SK-N-SH (cell line): ENCODE results near the gene CCDC13. TPM values are rescaled to one million over a fixed set of nuclear protein-coding genes. Genes with fewer than 3 reads are reported as not detected.

Experiments
- CTCF ChIA-PET: fragments of 300-600, 350-600 bp; formaldehyde crosslinking; extraction: SDS; loops from one replicate; lab custom pipeline; 2021; lab: Yijun Ruan, JAX
- POLR2A ChIA-PET: fragments of 350-600 bp; sonication (Branson Sonifier 250); formaldehyde crosslinking; extraction: SDS; loops from one replicate; lab custom pipeline; 2020; ENCODE audit warnings: antibody characterized with exemption, inconsistent platforms; lab: Yijun Ruan, JAX
- DNase-seq: peaks from one replicate; pipeline ENCODE4 v3.0.0; 2012
- H2AFZ ChIP-seq: fragments of 200-600 bp; sonication (generic); 2 replicates; pipeline ENCODE4 v1.8.1; 2016; ENCODE audit warnings: antibody characterized with exemption, mild to moderate bottlenecking, low read depth
- H3F3A ChIP-seq: fragments of 200-600 bp; sonication (generic); replicated peaks from 2 replicates; pipeline ENCODE3; 2016; ENCODE audit warnings: antibody characterized with exemption, mild to moderate bottlenecking; ENCODE audit not compliant: insufficient read depth
- H3K27ac ChIP-seq, 2 experiments: fragments of 200-500 bp in 1 of 2; fragments of 200-600 bp in 1 of 2; sonication (Bioruptor generic) in 1 of 2; sonication (generic), shearing (Covaris generic) in 1 of 2; 2 replicates each; pipeline versions ENCODE4 v1.5.1 to v1.6.1; 2014 to 2016; ENCODE audit warnings: low read depth in 2 of 2, inconsistent platforms in 1 of 2, low read length in 1 of 2, mild to moderate bottlenecking in 1 of 2, mixed read lengths in 1 of 2
- H3K27me3 ChIP-seq: fragments of 200-600 bp; sonication (generic), shearing (Covaris generic); 2 replicates; pipeline ENCODE4 v1.6.1; 2016; ENCODE audit warnings: mixed run types; ENCODE audit not compliant: insufficient read depth
- H3K36me3 ChIP-seq, 2 experiments: fragments of 200-500 bp in 1 of 2; fragments of 200-600 bp in 1 of 2; sonication (Bioruptor generic) in 1 of 2; sonication (generic) in 1 of 2; replicated peaks in 1 of 2; 2 replicates each; pipeline versions ENCODE3 to v1.5.1; 2014 to 2016; ENCODE audit warnings: low read length in 1 of 2, mild to moderate bottlenecking in 1 of 2; ENCODE audit not compliant: insufficient read depth in 2 of 2, control insufficient read depth in 1 of 2
- H3K4me1 ChIP-seq, 2 experiments: fragments of 200-500 bp in 1 of 2; fragments of 200-600 bp in 1 of 2; sonication (Bioruptor generic) in 1 of 2; sonication (generic), shearing (Covaris generic) in 1 of 2; 2 replicates each; pipeline versions ENCODE4 v1.5.1 to v1.6.1; 2014 to 2016; ENCODE audit warnings: low read depth in 1 of 2, low read length in 1 of 2, mixed run types in 1 of 2; ENCODE audit not compliant: insufficient read depth in 2 of 2, control insufficient read depth in 1 of 2
- H3K4me2 ChIP-seq: fragments of 200-600 bp; sonication (generic), shearing (Covaris generic); 2 replicates; pipeline ENCODE4 v1.6.1; 2017; ENCODE audit warnings: mixed run types
- H3K4me3 ChIP-seq, 2 experiments: fragments of 200-500 bp in 1 of 2; fragments of 200-600 bp in 1 of 2; sonication (Bioruptor generic) in 1 of 2; sonication (generic), shearing (Covaris generic) in 1 of 2; 2 replicates each; pipeline versions ENCODE4 v1.5.1 to v1.8.1; 2014 to 2016; ENCODE audit warnings: low read depth in 2 of 2, inconsistent platforms in 1 of 2, low read length in 1 of 2, mild to moderate bottlenecking in 1 of 2, mixed read lengths in 1 of 2, moderate library complexity in 1 of 2
- H3K79me2 ChIP-seq: fragments of 200-600 bp; sonication (generic); 2 replicates; pipeline ENCODE4 v1.8.1; 2017; ENCODE audit warnings: mild to moderate bottlenecking; ENCODE audit not compliant: insufficient read depth
- H3K9ac ChIP-seq: fragments of 200-600 bp; sonication (generic); 2 replicates; pipeline ENCODE4 v1.6.1; 2017; ENCODE audit warnings: mixed run types
- H3K9me2 ChIP-seq: fragments of 200-600 bp; sonication (generic); 2 replicates; pipeline ENCODE4 v1.6.1; 2017; ENCODE audit warnings: mixed run types
- H3K9me3 ChIP-seq: fragments of 200-600 bp; sonication (generic); 2 replicates; pipeline ENCODE4 v1.6.1; 2017; ENCODE audit warnings: mixed run types, mild to moderate bottlenecking, moderate library complexity
- H4K20me1 ChIP-seq: fragments of 200-600 bp; sonication (generic); 2 replicates; pipeline ENCODE4 v1.6.1; 2017; ENCODE audit warnings: mild to moderate bottlenecking, mixed run types; ENCODE audit not compliant: insufficient read depth
- EP300 ChIP-seq, 2 experiments: IDR thresholded peaks; 2 replicates each; pipeline versions ENCODE4 v1.4.0 to v1.6.1; 2012; ENCODE audit warnings: borderline replicate concordance in 1 of 2, low read depth in 1 of 2, low read length in 1 of 2
- EZH2phosphoT487 ChIP-seq: fragments of 200-600 bp; sonication (generic); IDR thresholded peaks from 2 replicates; pipeline ENCODE4 v1.6.1; 2017; ENCODE audit warnings: low read depth, mixed run types, mild to moderate bottlenecking, antibody characterized with exemption, moderate library complexity, borderline replicate concordance
- JUND ChIP-seq: IDR thresholded peaks from 2 replicates; pipeline ENCODE4 v1.4.0; 2012
- MAX ChIP-seq: IDR thresholded peaks from 2 replicates; pipeline ENCODE4 v1.4.0; 2012; ENCODE audit warnings: low read depth
- MXI1 ChIP-seq: IDR thresholded peaks from 2 replicates; pipeline ENCODE4 v1.6.1; 2012; ENCODE audit warnings: mild to moderate bottlenecking, low read depth, low read length, improper control_type of control experiment
- NRF1 ChIP-seq: IDR thresholded peaks from 2 replicates; pipeline ENCODE4 v1.6.1; 2012; ENCODE audit warnings: low read depth, mild to moderate bottlenecking, low read length
- RAD21 ChIP-seq: IDR thresholded peaks from 2 replicates; pipeline ENCODE4 v1.6.1; 2012; ENCODE audit warnings: mild to moderate bottlenecking, low read length
- SMC3 ChIP-seq: IDR thresholded peaks from 2 replicates; pipeline ENCODE4 v1.6.1; 2012; ENCODE audit warnings: low read depth, low read length, improper control_type of control experiment
- TAF1 ChIP-seq: IDR thresholded peaks from 2 replicates; pipeline ENCODE4 v1.6.1; 2012; ENCODE audit warnings: low read depth, mild to moderate bottlenecking, low read length, moderate library complexity, borderline replicate concordance
- TEAD4 ChIP-seq: IDR thresholded peaks from 2 replicates; pipeline ENCODE4 v1.4.0; 2012; ENCODE audit warnings: mild to moderate bottlenecking, borderline replicate concordance; ENCODE audit not compliant: insufficient read depth
- USF2 ChIP-seq: fragments of 150-350 bp; IDR thresholded peaks from 2 replicates; pipeline ENCODE4 v1.6.1; 2017; ENCODE audit warnings: antibody characterized with exemption, low read length, low read depth, borderline replicate concordance
- ZBTB33 ChIP-seq: IDR thresholded peaks from 2 replicates; pipeline ENCODE4 v1.4.0; 2012; ENCODE audit warnings: low read depth, borderline replicate concordance
- WGBS: methylation state at CpG from one replicate; pipeline ENCODE4 v1.1.6; 2017; ENCODE audit warnings: low lambda C conversion rate; 5-methylcytosine and 5-hydroxymethylcytosine counted together
- polyA plus RNA-seq, 3 experiments: library from polyadenylated mRNA; depleted of rRNA; stranded (reverse); fragments of >200 nt; gene quantifications; 2 replicates each; pipeline ENCODE4 v1.2.3, GENCODE V29; 2012

CCDC13 gene
- polyA plus RNA-seq, 1 of the 3 experiments (the other 2 are of a cell fraction), result 0.66 TPM

- Histone ChIP-seq H3F3A (no peaks in the 10 kb centered on the region), H3K9me3 (no peaks in the 10 kb centered on the region), H3K36me3 (no peaks in the 10 kb centered on the region), H3K9me2 (no peaks in the 10 kb centered on the region), H3K27ac (no peak overlapping the region), H3K4me1 (no peaks in the 10 kb centered on the region), H3K79me2 (no peaks in the 10 kb centered on the region), H4K20me1 (no peaks in the 10 kb centered on the region), H3K4me3 (no peak overlapping the region), H3K9ac (no peak overlapping the region), H3K27me3 (no peaks in the 10 kb centered on the region), H3K4me2 (no peak overlapping the region), H2AFZ (no peak overlapping the region)
- POLR2A ChIA-PET, result no interaction called here
- TF ChIP-seq RAD21, result no peak
- no peak for TF ChIP-seq SMC3
- no peak for TF ChIP-seq MXI1
- no peak for TF ChIP-seq ZBTB33
- no peak for TF ChIP-seq TEAD4
- TF ChIP-seq EZH2phosphoT487, result no peak
- TF ChIP-seq NRF1, result no peak
- no peak for TF ChIP-seq EP300 (IDR thresholded peaks at IDR 0.05; ENCODE audit: borderline replicate concordance in 1 of 2, low read depth in 1 of 2, low read length in 1 of 2)
- TF ChIP-seq JUND, result no peak
- TF ChIP-seq MAX, result no peak
- CTCF ChIA-PET, result interaction anchor here (2.0 to 11.4 kb wide), 2 partner anchors 14 to 494 kb away, joined by 5 to 92 read pairs; no protein-coding TSS in a partner anchor
- no peak for DNase-seq
- 49% methylated on average over 2 of the region's 3 CpGs for WGBS
These were observed 31.3 kb downstream of the CCDC13 start for GRCh38 chr3:42741796-42742195.

GRCh38 chr3:42739401-42740158, 33.5 kb downstream of the CCDC13 start:
- Histone ChIP-seq H3F3A (no peaks in the 10 kb centered on the region), H3K79me2 (no peaks in the 10 kb centered on the region), H2AFZ (no peak overlapping the region), H3K4me1 (no peaks in the 10 kb centered on the region; a peak in 1 of 4 replicates), H3K27ac (no peak overlapping the region), H3K9me2 (no peaks in the 10 kb centered on the region), H3K9me3 (no peaks in the 10 kb centered on the region), H3K36me3 (no peaks in the 10 kb centered on the region), H3K4me3 (no peak overlapping the region), H4K20me1 (no peaks in the 10 kb centered on the region), H3K9ac (no peak overlapping the region), H3K4me2 (no peak overlapping the region), H3K27me3 (no peaks in the 10 kb centered on the region)
- WGBS, result 56% methylated on average over 10 of the region's 12 CpGs
- ChIA-PET POLR2A (no interaction called here), CTCF (interaction anchor here (1.6 to 11.4 kb wide), 2 partner anchors 16 to 18 kb away, joined by 4 to 92 read pairs; no protein-coding TSS in a partner anchor)
- no peak for DNase-seq
- TF ChIP-seq TAF1 (no peak), USF2 (no peak), ZBTB33 (no peak), JUND (no peak)
